ENCODE data around the gene PRKAG3.

PRKAG3 gene

GRCh38 chr2:218831378-218831990, at the start of gene PRKAG3:
PRKAG3 (minus strand) TSS chr2:218831803.
- DNase-seq (ENCODE audit: low read depth), result no peak

- DNase-seq (ENCODE audit: low read depth), result no peak
Observed at GRCh38 chr2:218880859-218881594, 49.4 kb upstream of the PRKAG3 start.

DNA sequence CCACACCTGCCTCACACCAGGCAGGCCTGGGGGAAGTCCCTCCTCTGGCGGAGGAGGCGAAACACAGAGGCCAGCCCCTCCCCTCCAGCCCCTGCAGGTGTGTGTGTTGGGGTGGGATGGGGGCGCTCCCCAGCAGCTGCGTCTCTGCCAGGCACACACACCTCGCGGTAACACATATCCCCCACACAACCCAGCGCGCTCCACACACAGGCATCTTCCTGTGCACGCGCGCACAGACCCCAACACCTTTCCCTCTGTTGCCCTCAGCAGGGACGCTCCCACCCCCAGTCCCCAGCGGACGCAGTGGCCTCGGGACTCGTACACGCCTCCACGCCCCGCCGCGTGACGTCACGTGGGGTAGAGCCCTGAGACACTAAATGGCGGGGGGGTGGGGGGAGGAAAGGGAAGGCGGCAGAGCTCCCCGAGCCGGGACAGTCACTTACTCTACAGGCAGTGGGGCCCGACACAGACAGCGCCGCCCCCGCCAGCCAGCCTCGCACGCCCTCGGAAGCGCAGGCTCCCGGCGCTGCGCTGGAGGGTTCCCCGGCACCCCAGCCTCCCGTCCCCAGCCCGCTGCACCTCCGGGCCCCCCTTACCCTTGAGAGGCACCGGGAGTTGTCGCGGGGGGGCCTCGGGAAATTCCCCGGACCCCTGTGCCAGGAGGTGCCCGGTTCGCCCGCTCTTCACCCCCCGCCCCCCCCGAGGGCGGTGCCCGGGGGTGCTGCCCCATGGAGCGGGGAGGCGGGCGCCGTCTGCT, 48.7 kb upstream of the PRKAG3 start, which contains the start of gene WNT10A:
WNT10A (plus strand) TSS at position 751 of the 757 bp plus-strand sequence. CDS start 144 bp downstream, outside the sequence.
- DNase-seq (ENCODE audit: low read depth), result no peak

- no peak for DNase-seq (ENCODE audit: low read depth)
Observed at GRCh38 chr2:218879776-218880101, 48.1 kb upstream of the PRKAG3 start.

DNA sequence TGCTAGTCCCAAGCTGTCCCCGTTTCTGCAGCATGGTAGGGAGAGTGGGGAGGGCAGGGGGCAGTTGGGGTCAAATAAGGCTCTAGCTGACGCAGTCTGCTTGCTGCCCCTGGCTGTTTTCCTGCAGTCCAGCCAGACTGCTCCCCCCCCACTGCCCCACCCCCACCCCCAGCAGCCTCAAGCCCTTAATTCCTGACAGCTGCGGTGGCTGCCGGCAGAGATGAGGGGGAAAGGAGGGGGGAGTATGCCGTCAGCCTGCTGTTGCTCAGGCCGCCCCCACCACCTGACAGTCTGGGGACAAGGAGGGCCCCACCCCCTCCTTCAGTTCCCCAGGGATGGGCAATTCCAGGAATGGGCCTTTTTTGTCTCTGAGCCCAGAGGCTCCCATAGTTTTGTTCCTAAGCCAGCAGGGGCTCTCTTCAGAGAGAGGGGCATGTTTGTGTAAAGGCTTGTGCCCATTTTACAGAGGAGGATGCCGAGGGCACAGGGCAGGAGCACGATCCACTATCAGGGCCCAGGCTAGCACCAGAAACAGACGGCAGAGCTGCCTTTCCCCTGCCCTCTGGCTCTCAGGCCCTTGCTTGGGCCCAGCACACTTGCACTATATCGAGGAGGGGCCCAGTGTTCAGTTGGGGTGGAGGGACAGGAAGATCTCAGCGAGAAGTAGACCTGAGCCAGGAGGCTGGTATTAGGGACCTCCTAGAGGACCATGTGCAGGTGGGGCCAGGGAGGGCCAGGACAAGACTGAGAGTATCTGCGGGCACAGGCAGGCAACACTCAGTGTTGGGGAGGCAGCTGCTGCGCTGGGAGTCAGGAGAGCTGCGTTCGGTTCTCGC, 47.5 kb upstream of the PRKAG3 start:
- DNase-seq (ENCODE audit: low read depth), result no peak

DNA sequence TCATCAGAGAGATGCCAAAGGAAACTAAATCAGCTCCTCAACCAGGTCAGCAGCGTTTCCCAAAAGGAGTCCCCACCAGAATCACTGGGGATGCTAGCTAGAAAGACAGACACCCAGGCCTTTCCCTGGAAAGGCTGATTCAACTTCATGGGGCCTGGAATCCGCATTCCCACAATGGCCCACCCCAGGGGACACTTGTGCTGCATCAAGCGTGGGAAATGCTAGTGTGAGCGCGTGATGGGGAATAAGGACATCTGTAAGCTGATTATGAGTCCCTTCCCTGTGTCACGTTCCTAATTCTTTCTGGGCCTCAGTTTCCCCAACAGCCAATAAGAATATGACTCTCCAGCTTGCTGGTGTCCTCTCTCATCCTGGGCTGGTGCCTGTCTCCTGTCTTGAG, 46.9 kb upstream of the PRKAG3 start:
- no peak for DNase-seq (ENCODE audit: low read depth)

- no peak for DNase-seq (ENCODE audit: low read depth)
Observed at GRCh38 chr2:218877891-218878290, 46.3 kb upstream of the PRKAG3 start.

DNA sequence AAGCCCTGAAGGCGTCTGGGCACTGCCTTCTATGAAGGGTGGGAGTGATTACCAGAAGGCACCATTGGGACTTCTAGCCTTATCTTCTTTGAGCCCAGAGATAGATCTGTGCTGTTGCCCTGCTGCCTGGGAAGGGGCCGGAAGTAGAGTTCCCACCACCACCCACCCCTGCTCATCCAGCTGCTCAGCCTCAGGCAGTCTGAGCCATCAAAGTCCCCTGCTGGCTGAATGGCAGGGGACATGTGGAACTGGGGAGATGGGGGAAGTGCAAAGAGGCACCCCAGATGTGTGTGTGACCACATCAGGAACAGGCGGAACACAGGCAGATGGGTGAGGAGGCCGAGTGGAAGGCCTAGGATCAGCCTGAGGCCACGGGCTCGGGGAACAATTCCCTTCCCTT, 45.7 kb upstream of the PRKAG3 start:
- DNase-seq (ENCODE audit: low read depth), result no peak

GRCh38 chr2:218876562-218877219, 45.1 kb upstream of the PRKAG3 start:
- DNase-seq (ENCODE audit: low read depth), result no peak

DNA sequence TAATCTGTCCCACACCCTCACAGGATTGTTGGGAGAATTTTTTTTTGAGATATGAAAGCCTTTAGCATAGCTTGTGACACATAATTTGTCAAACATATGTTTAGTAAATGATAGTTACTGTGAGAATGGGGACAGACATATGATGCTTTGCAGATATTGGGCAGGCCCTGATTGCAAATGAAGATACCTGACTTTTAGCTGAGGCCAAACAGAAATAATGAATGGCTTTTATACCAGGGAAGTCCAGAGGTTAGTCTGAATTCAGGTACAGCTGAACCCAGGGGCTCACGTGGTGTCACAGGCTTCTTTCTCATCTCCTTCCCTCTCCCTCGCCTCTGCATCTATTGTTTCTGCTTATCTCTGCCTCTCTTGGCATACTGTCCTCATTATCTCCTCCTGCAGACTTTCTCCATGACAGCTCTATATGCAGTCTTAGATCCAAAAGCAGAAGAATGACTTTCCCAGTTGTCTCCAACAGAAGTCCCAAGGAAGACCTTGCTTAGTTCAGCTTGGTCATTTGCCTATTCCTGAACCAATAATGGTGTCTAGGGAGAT, 44.2 kb upstream of the PRKAG3 start:
- no peak for DNase-seq (ENCODE audit: low read depth)

GRCh38 chr2:218873359-218874194, 42.0 kb upstream of the PRKAG3 start:
- DNase-seq (ENCODE audit: low read depth), result no peak

- DNase-seq (ENCODE audit: low read depth), result no peak
Observed at GRCh38 chr2:218872645-218873358, 41.2 kb upstream of the PRKAG3 start.

DNA sequence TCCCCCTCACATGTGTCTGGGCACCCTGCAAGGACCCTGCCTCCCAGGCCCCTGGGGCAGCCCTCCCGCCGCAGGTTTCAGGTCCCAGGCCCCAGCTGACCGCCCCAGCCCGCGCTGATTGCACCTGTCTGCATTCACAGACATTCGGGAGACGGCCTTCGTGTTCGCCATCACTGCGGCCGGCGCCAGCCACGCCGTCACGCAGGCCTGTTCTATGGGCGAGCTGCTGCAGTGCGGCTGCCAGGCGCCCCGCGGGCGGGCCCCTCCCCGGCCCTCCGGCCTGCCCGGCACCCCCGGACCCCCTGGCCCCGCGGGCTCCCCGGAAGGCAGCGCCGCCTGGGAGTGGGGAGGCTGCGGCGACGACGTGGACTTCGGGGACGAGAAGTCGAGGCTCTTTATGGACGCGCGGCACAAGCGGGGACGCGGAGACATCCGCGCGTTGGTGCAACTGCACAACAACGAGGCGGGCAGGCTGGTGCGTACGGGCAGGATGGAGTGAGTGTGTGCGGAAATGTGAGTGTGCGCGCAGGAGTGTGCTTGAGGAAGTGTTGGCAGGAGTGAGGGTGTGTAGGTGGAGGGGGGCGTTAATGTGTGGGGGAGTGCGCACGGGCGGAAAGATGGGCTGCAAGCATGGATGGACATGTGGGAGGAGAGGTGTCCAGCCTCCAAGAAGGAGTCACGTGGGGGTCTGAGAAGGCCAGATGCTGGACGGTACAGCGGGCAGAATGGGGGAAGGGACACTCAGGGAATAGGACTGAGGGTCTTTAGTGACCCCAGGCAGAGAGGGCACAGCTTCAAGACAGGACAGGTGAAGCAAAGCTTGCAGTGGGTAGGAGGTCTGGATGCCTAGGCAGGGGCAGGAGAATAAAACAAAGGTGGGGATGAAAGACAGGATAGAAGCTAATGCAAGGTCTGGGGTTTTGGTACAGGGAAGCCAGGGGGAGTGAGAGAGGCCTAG, 40.0 kb upstream of the PRKAG3 start:
- no peak for DNase-seq (ENCODE audit: low read depth)

GRCh38 chr2:218870984-218871344, 39.4 kb upstream of the PRKAG3 start:
- DNase-seq (ENCODE audit: low read depth), result no peak

DNA sequence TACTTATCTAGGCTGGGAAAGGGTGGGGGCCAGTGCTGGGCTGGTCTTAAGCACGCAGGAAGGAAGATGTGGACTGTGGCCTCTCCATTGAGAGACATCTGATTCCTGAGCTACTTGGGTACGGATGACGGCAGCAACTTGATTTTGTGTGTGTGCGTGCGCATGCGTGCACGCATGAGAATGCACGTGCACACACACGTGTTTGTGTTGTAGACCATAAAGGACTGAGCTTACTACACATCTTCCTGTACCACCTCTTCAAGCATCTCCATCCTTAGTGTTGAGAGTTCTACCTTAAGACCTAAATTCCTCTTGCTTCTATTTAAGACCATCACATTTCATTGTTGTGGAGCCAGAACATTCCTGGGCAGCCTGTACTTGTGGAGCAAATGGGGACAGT, 37.5 kb upstream of the PRKAG3 start:
- DNase-seq (ENCODE audit: low read depth), result no peak

DNA sequence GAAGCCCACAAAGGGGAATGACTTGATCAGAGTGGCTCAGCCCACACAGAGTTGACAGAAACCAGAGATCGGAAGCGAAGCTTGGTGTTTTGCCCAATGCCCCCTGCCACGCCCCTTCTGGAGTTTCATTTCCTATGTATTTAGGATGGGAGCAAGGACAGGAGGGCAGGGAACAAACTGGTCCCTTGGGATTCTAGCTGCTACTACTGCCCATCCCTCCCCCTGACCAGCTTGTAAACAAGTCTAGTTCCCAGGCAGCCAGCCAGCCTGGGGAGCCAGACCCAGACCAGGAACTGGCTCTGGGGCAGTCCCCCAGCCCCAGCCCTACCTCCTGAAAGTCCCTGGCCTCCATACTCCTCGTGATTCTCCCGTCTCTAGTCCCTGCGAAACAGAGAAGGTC, 36.3 kb upstream of the PRKAG3 start:
- DNase-seq (ENCODE audit: low read depth), result no peak

- DNase-seq (ENCODE audit: low read depth), result no peak
Observed at GRCh38 chr2:218865999-218866398, 34.4 kb upstream of the PRKAG3 start.

- DNase-seq (ENCODE audit: low read depth), result no peak
Observed at GRCh38 chr2:218865396-218865795, 33.8 kb upstream of the PRKAG3 start.
